Endothelial cell of umbilical vein (primary cell): ENCODE measurements around the gene MYL5. TPM values are rescaled to one million over a fixed set of nuclear protein-coding genes. Genes with fewer than 3 reads are reported as not detected.

Source experiments
- BruUV-seq: library from RNA; stranded (reverse); fragments of 400-500 nt; replicated peaks from 2 replicates; lab custom pipeline; 2021; lab: Mats Ljungman, UMichigan
- CTCF ChIA-PET: fragments of 300-600, 350-600 bp; sonication (Branson Sonifier 250); formaldehyde crosslinking; loops from one replicate; lab custom pipeline; 2021; ENCODE audit warnings: antibody characterized with exemption, inconsistent platforms; lab: Charles Lee
- POLR2A ChIA-PET: fragments of 300-600, 350-600 bp; sonication (Branson Sonifier 250); formaldehyde crosslinking; loops from one replicate; lab custom pipeline; 2021; ENCODE audit warnings: antibody characterized with exemption, inconsistent platforms; lab: Charles Lee
- DNase-seq: peaks from one replicate; pipeline ENCODE4 v3.0.0-alpha.2; 2011; ENCODE audit warnings: low read depth, low spot score
- FAIRE-seq: peaks from 2 replicates; lab custom pipeline; 2011; peaks lifted over from hg19 to GRCh38; lab: Jason Lieb, UNC
- H2AFZ ChIP-seq: 2 replicates; pipeline ENCODE4 v1.6.0; 2012; ENCODE audit warnings: low read depth, low read length, control low read depth, inconsistent platforms
- H3K27ac ChIP-seq: 2 replicates; pipeline ENCODE4 v1.5.1; 2011; ENCODE audit warnings: low read depth, mild to moderate bottlenecking, control low read depth, low read length, moderate library complexity; ENCODE audit not compliant: insufficient read depth
- H3K27me3 ChIP-seq, 2 experiments: 2 replicates each; pipeline versions ENCODE4 v1.6.0 to v1.6.1; 2011; ENCODE audit warnings: low read length in 2 of 2, mixed read lengths in 1 of 2; ENCODE audit not compliant: control insufficient read depth in 2 of 2, insufficient read depth in 2 of 2
- H3K36me3 ChIP-seq, 2 experiments: 2 replicates in 1 of 2; 3 replicates in 1 of 2; pipeline ENCODE4 v1.5.1; 2011; ENCODE audit warnings: low read length in 2 of 2, mild to moderate bottlenecking in 1 of 2, moderate library complexity in 1 of 2; ENCODE audit not compliant: control insufficient read depth in 2 of 2, insufficient read depth in 2 of 2; ENCODE audit errors: extremely low read depth in 1 of 2
- H3K4me1 ChIP-seq: 3 replicates; pipeline ENCODE4 v1.5.1; 2011; ENCODE audit warnings: mild to moderate bottlenecking, low read length; ENCODE audit not compliant: control insufficient read depth, insufficient read depth; ENCODE audit errors: extremely low read depth
- H3K4me2 ChIP-seq: 2 replicates; pipeline ENCODE4 v1.6.1; 2011; ENCODE audit warnings: low read length, control low read depth, mixed read lengths; ENCODE audit not compliant: insufficient read depth
- H3K4me3 ChIP-seq, 3 experiments: fragments of 200-600 bp in 1 of 3; sonication (generic), shearing (Covaris generic) in 1 of 3; replicated peaks in 1 of 3; 2 replicates each; pipeline ENCODE4 v1.5.1; 2011 to 2016; ENCODE audit warnings: control low read depth in 3 of 3, low read length in 3 of 3, mild to moderate bottlenecking in 2 of 3, inconsistent platforms in 1 of 3, low read depth in 1 of 3, moderate library complexity in 1 of 3; ENCODE audit not compliant: insufficient read depth in 1 of 3
- H3K79me2 ChIP-seq: 2 replicates; pipeline ENCODE4 v1.6.0; 2012; ENCODE audit warnings: low read length, inconsistent platforms; ENCODE audit not compliant: control insufficient read depth, insufficient read depth
- H3K9ac ChIP-seq: replicated peaks from 2 replicates; pipeline ENCODE3; 2011; ENCODE audit warnings: low read length, control low read depth; ENCODE audit not compliant: insufficient read depth; ENCODE audit errors: extremely low read depth
- H3K9me1 ChIP-seq: replicated peaks from 3 replicates; pipeline ENCODE4 v1.6.0; 2011; ENCODE audit warnings: mild to moderate bottlenecking, low read length; ENCODE audit not compliant: control insufficient read depth, insufficient read depth; ENCODE audit errors: extremely low read depth
- H3K9me3 ChIP-seq: replicated peaks from 2 replicates; pipeline ENCODE4 v1.5.1; 2012; ENCODE audit warnings: low read length, inconsistent platforms; ENCODE audit not compliant: control insufficient read depth, insufficient read depth
- H4K20me1 ChIP-seq: replicated peaks from 2 replicates; pipeline ENCODE3; 2011; ENCODE audit warnings: mild to moderate bottlenecking, low read length; ENCODE audit not compliant: control insufficient read depth, insufficient read depth; ENCODE audit errors: extremely low read depth
- CTCF ChIP-seq, 2 donors: IDR thresholded peaks; 1 replicate in 1 of 2; 2 replicates in 1 of 2; pipeline ENCODE4 v1.5.1; 2011; ENCODE audit warnings: low read length in 2 of 2, mild to moderate bottlenecking in 2 of 2, moderate library complexity in 2 of 2, control low read depth in 1 of 2, inconsistent platforms in 1 of 2, low read depth in 1 of 2; ENCODE audit not compliant: insufficient read depth in 1 of 2; ENCODE audit errors: extremely low read depth in 1 of 2
- EZH2 ChIP-seq: IDR thresholded peaks from 2 replicates; pipeline ENCODE4 v1.6.1; 2012; ENCODE audit warnings: borderline replicate concordance, low read depth, mild to moderate bottlenecking, moderate library complexity, low read length, inconsistent platforms; ENCODE audit not compliant: severe bottlenecking
- FOS ChIP-seq: IDR thresholded peaks from 2 replicates; pipeline ENCODE4 v1.6.1; 2011; ENCODE audit warnings: mild to moderate bottlenecking, low read length, moderate library complexity, borderline replicate concordance; ENCODE audit not compliant: insufficient read depth
- GATA2 ChIP-seq: IDR thresholded peaks from 2 replicates; pipeline ENCODE4 v1.7.0; 2011; ENCODE audit warnings: low read depth, mild to moderate bottlenecking, moderate library complexity, mixed read lengths, low read length; ENCODE audit not compliant: insufficient read length, insufficient read depth
- MAX ChIP-seq: IDR thresholded peaks from 2 replicates; pipeline ENCODE4 v1.6.1; 2011; ENCODE audit not compliant: insufficient read depth, insufficient read length
- MYC ChIP-seq: IDR thresholded peaks from one replicate; pipeline ENCODE4 v1.6.1; 2011; ENCODE audit warnings: mild to moderate bottlenecking, low read depth, low read length
- POLR2A ChIP-seq: IDR thresholded peaks from 2 replicates; pipeline ENCODE4 v1.6.1; 2012; ENCODE audit warnings: low read depth, mild to moderate bottlenecking, control low read depth, low read length
- dilution Hi-C: fragments of 300-500 bp; cut with MboI; formaldehyde crosslinking; loops from one replicate; pipeline ENCODE4 v1.15.0; 2019; ENCODE audit warnings: low sequenced_read_pairs; ENCODE audit not compliant: extremely low pct_ligation_motif_present
- intact Hi-C: fragments of 100-400 bp; cut with micrococcal nuclease; formaldehyde crosslinking; loops from one replicate; pipeline ENCODE4 v1.10.0; 2022
- polyA plus RNA-seq, 4 experiments: library from polyadenylated mRNA; depleted of rRNA in 3 of 4; stranded (reverse) in 3 of 4; unstranded in 1 of 4; fragments of >200 nt; gene quantifications; 2 replicates each; pipeline versions ENCODE4 v1.2.1 to v1.2.3, GENCODE V29; 2011 to 2012; ENCODE audit warnings: missing spikeins in 1 of 4
- total RNA-seq: library from RNA; stranded (reverse); gene quantifications from 2 replicates; pipeline ENCODE4 v1.2.3, GENCODE V29; 2021

Gene MYL5
- total and polyA plus RNA-seq, 2 donors (not counting 3 experiments of a cell fraction or from before 2014, with no cell fraction given): 12.3 to 13.4 TPM

GRCh38 chr4:666822-667544, 7.4 kb upstream of the MYL5 start:
- BruUV-seq: no TSS peak
- Histone ChIP-seq H3K9ac (no peak overlapping the region), H4K20me1 (no peaks in the 10 kb centered on the region), H3K27me3 (peaks cover 0 to 5% of the 10 kb centered on the region in 2 experiments), H3K36me3 (peaks cover 6% of the 10 kb centered on the region in 2 experiments), H3K9me1 (no peaks in the 10 kb centered on the region), H3K4me3 (no peak overlapping the region), H3K9me3 (no peaks in the 10 kb centered on the region), H3K79me2 (no peaks in the 10 kb centered on the region), H2AFZ (no peak overlapping the region), H3K4me2 (no peak overlapping the region), H3K27ac (no peak overlapping the region), H3K4me1 (no peaks in the 10 kb centered on the region)
- TF ChIP-seq FOS (no peak), MYC (no peak), EZH2 (no peak), MAX (no peak), GATA2 (no peak), POLR2A (no peak), CTCF (IDR thresholded peaks at IDR 0.05; ENCODE audit: extremely low read depth in 1 of 2, insufficient read depth in 1 of 2, low read depth in 1 of 2, low read length in 2 of 2) (no peak)
- ChIA-PET POLR2A (no interaction called here), CTCF (no interaction called here)
- FAIRE-seq (no peak), DNase-seq (no peak)
- dilution Hi-C loops: no loop called here
- intact Hi-C loops: no loop called here
